WTC11 (cell line): ENCODE measurements around the gene ZNF8.

Experiments used
- JUN ChIP-seq: sonication (generic); formaldehyde crosslinking; IDR thresholded peaks from 2 replicates; pipeline ENCODE4 v1.8.0; 2023; ENCODE audit warnings: mild to moderate bottlenecking, missing genetic modification reagents
- KAT7 ChIP-seq: sonication (generic); formaldehyde crosslinking; IDR thresholded peaks from 2 replicates; pipeline ENCODE4 v1.8.1; 2023; ENCODE audit warnings: missing genetic modification reagents, mild to moderate bottlenecking, borderline replicate concordance
- TEAD1 ChIP-seq: sonication (generic); formaldehyde crosslinking; IDR thresholded peaks from 2 replicates; pipeline ENCODE4 v1.8.0; 2022; ENCODE audit warnings: mild to moderate bottlenecking, missing genetic modification reagents

DNA sequence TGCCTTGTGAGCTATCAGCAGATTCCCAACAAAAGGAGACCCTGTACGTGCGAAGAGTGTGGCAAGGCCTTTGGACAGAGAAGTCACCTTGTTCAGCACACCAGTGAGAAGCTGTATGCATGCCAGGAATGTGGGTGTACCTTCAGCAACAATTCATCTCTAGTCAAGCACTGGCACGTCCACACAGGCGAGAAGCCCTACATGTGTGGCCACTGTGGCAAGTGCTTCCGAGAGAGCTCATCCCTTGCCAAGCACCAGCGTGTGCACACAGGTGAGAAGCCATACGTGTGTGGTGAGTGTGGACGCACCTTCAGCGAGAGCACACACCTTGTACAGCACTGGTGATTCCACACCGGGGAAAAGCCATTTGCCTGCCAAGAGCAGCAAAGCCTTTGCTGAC, 40.5 kb downstream of the ZNF8 start:
- TF ChIP-seq KAT7 (CRISPR knock-in tag) (no peak), JUN (CRISPR knock-in tag) (no peak), TEAD1 (CRISPR knock-in tag) (no peak)
